HG03469 (cell line): ENCODE data around the gene KCNE1.
"Not testable (repeated sequence)": the region's sequence is repeated elsewhere in the genome, so short reads cannot be mapped to it uniquely, and the experiment has no call there.

Source experiments
- ATAC-seq: cut with Tn5 transposase; IDR thresholded peaks from one replicate; pipeline ENCODE4 v1.9.1; 2021; ENCODE audit warnings: mild to moderate bottlenecking, moderate library complexity, moderate number of reproducible peaks; ENCODE audit not compliant: unreplicated experiment

The KCNE1 gene

DNA sequence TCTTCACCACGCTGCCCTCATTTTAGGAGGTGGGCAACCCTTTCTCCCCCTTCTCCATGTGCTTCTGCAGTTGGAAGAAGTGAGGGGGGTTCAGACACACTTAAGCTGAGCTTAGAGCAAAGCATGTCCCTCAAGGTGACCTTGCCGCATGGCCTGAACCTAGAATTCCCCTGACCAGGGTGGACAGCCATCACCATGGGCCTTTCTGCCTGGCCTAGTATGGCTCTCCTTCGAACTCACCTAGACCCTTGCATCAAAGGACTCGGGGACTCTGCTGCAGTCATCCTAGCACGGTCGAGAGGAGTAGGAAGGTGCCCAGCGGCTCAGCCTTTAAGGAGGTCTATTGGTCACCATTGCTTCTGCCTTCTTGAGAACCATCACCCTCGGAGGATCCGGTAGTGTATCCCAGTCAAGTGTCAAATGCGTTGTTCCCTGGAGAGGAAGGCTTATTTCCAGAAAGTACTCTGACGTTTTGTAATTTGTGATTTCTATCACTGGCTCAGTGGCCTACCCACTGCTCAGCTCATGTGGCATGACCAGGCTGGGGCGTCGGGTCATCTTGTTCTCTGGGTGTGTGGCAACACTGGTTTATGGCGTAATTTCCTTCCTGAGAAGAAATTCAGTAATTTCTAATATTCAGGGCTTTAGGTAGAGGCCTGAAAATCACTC lies at the start of gene KCNE1:
Gene KCNE1, minus strand, starts transcription at position 424 of the 669 bp plus-strand sequence. CDS start 62,576 bp downstream, outside the sequence.
- ATAC-seq, result no peak

DNA sequence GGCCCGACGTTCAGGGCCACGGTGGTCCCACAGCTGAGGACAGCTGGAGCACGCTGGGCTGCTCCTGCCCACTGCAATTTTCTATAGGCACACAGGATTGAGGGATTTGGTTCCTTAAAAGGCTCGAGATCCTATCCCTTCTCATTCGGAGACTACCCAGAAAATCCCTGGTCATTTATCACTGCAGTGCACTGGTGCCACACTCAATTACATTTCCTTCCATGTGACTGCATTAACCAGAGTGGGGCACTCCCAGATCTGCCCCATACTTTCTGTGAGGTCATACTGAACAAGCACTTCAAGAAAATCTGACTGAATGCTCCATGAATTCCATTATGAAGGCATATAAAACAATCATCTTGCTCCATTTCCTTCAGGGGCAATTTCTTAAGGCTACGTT lies 49.8 kb upstream of the KCNE1 start:
- no peak for ATAC-seq

DNA sequence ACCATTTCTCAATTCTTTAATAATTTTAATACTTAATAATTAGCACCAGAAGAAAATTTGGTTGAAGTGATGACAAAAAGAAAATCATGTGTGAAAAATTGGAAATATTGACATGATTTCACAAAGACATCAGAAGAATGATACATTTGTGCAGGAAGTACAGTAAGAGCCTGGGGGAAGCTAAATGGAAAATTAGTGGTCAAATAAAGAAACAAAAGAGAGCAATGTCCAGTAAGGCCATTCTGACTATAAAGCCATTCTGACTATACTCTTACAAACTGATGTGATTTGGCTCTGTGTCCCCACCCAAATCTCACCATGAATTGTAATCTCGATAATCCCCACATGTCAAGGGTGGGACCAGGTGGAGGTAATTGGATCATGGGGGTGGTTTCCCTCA lies 48.6 kb upstream of the KCNE1 start:
- ATAC-seq, result no peak

DNA sequence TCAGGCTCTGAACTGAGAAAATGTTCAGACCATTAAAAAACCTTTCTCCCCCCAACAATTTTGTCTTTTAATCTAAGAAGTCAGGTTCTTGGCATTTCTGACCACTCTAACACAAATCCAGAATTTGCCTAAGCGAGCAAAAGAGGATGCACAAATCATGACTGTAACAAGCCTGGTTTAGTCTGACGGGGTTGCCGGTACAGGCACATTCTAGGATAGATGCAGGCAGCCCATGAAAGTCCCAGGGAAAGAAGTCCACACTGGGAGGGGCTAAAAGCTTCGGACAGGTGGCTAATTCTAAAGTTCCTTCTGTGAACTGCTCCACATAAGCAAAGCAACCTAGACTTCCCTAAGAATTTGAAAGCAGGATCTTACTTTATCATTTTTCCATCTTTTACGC lies 48.0 kb upstream of the KCNE1 start:
- no peak for ATAC-seq

DNA sequence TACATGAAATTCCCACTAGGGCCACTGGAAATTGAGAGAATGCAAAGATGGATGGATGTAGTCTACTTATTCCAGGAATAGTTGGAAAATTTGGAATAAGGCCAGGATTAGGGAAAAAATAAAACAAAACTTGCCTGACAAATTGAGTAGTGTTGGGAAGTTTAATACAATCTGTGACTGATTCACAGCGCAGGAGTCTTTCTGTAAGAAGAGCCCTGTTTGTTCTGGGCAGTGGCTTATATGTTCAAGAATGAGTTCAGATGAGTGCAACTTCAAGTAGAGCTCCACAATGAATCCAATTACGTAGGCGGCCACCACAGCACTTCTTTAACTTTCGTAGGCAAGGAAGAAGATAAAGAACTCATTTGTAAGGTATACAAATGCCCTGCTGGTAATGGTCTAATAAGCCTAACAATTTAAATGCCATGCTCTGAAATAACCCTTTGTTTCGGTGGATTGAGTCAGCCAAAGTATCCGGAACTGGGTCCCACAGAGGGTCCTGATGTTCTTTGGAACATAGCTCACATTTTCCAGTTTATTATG lies 47.1 kb upstream of the KCNE1 start:
- ATAC-seq, result no peak

DNA sequence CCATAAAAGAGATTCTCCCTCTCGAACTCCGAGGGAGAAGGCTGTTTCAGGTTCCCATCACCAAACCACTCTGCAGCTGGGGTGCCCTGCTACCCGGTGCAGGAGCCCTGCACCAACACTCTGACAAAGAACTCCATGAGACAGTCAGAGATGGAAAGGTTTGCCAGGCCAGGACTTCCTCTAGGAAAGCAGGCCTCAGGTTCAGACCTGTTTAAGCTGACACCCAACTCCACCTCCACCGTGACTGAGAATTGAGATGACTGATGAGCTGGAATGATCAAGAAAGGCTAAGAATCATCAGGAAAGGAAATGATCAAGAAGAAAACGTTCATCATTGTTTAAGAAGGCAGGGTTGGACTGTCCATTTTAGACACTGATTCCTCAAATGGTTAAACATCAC lies 46.2 kb upstream of the KCNE1 start:
- ATAC-seq, result no peak

DNA sequence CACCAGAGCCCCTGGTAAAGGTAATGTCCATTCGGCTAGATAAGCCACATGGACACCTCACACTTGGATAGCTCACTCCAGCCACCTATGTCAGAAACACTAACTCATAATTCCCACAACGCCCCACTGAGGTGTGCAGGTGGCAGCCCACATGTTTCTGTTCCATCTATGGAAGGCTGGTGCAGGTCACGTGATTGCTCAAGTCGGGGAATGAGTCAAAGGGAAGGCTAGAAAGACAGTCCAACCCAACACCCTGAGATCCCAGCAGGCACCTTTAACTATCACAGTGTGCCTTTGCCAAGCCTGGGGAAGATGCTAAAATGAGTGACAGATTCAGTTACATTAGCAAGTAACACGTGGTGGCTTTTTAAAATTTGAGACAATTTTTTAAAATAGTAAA lies 45.3 kb upstream of the KCNE1 start:
- no peak for ATAC-seq

DNA sequence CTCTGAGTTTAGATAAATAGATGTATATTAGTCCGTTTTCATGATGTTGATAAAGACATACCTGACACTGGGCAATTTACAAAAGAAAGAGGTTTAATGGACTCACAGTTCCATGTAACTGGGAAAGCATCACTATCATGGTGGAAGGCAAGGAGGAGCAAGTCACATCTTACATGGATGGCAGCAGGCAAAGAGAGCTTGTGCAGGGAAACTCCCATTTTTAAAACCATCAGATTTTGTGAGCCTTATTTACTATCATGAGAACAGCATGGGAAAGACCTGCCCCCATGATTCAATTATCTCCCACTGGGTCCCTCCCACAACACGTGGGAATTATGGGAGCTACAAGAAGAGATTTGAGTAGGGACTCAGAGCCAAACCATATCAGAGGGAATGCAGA lies 42.7 kb upstream of the KCNE1 start:
- not testable (repeated sequence) for ATAC-seq

DNA sequence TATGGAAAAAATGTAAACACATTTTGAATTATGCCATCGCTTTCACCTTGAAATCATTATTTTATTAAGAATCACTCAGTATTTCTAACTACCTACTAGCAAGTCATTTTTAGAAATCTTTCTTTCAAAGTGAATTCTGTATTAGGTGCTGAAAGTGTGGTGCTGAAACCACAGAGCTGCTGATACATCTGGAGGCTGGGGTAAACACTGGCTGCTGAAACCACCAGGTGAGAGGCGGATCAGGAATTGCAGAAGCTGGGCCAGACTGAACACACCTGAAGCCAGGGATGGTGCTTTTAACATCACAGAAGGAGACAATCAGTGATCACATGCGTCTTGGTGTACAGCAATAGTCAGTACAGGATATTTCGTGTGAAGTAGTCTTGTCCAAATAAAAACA lies 42.2 kb upstream of the KCNE1 start:
- no peak for ATAC-seq

DNA sequence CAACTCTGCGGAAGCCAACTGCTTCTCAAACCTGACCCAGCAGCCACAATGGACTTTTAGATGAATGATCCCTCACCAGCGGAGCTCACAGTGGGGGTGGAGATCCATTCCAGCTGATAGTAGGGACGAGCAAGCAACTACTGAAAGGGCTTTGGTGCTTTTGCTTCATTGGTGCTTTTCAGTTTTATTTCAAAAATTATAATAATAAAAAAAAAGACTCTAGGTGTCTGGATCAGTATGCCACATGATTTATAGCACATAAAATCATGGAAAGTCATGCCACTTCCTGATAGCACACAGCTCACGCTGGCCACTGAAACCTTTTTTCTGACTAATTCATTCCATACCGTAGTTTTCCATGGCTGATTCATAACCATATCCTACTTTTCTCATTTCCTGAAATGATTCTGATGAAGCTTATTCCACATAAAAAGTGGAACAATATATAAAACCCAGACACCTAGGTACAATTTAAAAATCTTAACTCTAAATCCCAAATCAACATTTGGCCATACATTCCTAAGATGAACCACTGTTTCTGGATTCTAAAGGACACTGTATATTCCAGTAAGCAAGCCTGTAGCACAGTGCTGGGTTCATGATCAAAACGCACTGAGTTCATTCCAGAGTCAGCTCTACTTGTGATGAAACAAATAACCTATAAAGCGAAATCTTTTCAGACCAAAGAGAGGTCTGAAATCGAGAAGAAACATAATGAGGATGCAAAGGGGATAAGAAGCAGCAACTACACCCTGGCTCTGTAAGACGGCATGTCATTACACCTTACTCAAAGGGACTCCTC lies 41.3 kb upstream of the KCNE1 start:
- no peak for ATAC-seq

DNA sequence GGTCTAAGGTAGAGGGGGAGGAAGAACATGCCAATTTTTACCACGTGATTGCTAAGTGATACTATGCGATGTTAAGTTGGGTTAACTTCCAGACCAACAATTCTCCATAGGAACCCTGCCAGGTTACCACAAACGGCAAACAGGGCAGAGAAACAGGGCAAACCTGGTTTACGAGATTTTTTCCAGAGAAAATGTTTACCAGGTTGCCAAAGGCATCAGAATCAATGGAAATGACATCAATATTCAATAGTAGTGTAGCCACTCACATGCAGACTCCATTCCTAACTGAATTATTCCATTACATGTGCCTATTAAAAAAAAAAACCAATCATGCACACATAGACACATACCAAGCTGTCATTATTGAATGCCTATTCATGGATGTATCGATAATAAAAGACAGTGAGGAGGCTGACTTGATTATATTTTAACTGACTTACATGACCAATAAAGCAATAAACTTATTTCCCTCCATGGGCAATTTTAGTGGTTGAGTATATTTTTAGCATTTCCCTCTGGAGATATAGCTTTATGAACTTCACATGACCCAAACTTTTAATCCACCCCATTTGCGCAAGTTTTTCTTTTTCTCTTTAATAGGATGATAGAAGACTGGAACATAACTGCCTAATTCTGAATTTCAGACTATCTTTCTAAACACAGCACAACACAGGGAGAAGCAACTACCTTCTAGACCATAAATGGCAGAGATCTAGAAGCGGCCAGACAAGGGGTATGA lies 40.5 kb upstream of the KCNE1 start:
- ATAC-seq, result no peak

DNA sequence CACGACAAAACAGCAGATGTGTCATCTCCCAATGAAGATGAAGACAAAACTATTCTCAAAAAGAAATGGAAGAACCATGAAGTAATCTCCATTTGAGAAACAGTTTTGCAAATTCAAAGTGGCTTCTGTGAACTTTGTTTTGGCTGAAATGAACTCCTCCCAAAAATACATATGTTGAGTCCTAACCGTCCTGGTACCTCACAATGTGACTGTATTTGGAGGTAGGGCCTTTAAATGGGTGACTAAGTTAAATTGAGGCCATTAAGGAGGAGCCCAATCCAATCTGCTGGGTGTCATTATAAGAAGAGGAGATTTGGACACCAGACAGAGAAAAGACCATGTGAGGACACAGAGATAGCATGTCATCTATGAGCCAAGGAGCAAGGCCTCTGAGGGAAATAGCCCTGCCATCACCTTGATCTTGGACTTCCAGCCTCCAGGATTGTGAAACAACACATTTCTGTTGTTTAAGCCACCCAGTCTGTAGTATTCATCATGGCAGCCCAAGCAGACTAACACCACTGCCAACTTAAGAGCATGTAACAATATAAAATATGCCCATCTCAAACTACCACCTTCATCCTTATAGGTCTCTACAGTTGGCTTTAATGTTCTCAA lies 38.3 kb upstream of the KCNE1 start:
- ATAC-seq, result no peak

DNA sequence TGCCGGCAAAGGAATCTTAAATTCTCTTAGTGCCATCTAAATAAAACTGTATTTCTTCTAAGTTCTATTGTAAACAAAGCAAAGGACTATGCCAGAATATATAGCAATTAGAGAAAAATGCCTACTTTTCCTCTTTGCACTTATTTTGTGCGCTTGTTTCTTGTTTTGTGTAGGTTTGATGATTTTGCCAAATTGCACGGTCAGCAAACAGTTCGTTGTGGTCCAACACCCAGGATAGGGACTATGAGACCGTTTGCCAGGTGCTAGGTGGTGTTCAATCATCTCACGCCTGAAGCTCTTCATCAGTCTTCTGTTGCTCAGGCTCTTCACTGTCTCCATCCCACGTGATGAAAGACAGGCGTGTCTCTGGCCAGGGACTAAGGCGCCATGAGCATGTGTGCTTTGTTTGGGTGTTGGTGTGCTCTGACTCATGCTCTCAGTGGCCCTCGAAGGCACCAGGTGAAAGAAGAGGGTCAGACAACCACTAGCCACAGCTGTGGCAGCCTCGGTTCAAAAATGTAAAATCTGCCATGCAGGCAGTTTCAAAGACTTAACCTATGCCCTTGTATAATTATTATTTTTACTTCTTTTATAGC lies 36.9 kb upstream of the KCNE1 start:
- no peak for ATAC-seq

DNA sequence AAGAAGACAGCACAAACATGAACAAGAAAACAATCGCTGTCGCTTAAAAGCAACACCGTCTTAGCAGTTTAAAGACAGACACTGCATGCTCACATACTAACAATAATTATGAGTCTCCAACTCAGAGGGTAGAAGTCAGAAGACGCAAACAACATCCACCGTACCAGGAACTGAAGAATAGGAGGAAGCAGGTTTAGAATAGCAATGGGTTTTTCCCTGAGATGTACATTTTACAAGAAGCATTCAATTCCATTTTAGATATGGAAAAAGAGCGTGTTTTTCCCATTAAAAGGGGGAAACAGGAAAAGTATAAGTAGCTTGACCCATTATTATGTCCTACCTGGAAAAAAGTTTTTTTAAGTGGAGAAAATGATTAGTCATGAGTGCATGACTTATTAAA lies 34.5 kb upstream of the KCNE1 start:
- no peak for ATAC-seq

DNA sequence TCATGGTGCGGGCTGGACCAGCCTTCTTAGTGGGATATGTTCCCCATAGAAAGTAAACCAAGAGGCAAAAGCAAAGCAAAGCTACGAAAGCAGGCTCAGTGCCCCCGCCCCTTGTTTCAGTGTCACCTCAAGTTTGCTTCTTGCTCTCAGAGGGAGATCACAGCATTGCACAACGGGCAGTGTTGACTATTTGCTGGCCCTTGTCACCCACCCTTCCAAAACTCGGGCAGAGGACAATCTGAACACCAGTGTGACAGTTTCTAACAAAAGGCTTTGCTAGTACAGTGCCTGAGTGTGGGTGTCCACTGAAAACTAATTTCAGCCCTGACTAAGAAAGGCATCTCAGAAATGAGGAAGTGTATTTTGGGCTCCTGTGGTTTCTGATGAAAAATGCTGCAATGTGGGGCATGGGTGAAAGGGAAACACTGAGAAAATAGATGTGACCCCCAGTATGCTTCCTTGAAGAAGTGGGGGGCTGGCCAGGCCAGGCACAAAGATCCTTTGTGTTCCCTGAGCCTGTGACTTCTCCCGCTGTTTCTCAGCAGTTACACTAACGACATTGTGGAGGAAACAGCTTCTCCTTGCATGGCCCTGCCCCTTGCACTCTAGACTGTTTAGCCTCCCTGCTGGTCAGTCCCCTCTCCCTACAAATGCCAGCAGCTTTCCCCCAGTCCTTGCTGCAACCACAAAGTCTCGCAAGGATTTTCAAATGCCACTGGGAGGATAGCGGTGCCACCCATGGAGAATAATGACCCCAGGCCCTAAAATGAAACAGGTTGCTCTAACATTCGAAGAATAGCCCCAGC lies 33.3 kb upstream of the KCNE1 start:
- ATAC-seq, result peak; percentile 58

DNA sequence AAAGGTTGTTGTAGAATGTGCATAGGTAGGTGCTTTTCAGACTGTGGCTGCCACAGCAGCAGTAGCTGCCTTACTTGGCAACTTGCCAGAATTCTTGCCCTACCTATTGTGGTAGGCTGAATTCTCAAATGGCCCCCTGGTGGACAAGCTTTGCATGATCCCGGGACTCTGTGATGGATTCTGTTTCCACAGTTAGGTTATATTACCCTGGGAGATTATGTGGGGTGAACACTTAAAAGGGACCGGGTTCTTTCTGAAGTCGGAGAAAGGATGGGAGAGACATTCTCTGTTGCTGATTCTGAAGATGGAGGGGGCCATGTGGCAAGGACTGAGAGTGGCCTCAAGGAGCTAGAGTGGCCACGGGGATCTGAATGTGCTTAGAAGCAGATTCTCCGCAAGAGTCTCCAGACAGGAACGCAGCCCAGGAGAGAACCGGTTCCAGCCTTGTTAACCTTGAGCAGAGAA lies 32.1 kb upstream of the KCNE1 start:
- no peak for ATAC-seq

DNA sequence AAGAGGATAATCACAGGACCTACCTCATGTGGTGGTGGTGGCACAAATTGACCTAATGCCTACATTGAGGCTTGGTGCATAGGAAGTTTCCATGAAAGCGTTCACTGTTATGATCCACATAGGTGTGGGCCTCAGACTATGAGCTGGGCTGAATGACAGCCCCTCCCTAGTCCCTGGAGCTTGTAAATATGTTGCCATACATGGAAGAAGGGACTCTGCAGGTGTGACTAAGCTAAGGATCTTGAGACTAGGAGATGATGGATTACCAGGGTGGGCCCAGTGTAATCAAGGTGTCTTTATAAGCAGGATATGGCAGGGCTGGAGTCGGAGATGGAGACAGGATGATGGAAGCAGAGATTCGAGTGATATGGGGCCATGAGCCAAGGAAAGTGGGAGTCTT lies 31.0 kb upstream of the KCNE1 start:
- no peak for ATAC-seq

DNA sequence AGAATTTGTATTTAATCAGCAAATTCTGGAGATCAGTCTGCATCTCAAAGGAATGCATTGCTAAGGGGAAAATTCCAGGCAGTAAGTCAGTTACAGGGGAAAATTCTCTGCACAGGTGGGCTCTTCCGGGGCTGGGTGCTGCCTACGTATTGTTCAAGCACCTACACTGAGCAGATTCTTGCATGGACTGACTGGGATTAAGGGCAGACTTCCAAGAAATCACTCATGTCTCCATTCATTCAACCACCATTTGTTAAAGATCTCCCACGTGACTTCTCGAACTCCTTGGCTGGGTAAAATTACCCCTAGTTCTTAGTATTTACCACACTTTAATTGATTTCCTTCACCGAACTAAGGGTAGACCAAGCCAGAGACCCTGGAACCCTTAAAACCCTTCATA lies 28.2 kb upstream of the KCNE1 start:
- no peak for ATAC-seq

DNA sequence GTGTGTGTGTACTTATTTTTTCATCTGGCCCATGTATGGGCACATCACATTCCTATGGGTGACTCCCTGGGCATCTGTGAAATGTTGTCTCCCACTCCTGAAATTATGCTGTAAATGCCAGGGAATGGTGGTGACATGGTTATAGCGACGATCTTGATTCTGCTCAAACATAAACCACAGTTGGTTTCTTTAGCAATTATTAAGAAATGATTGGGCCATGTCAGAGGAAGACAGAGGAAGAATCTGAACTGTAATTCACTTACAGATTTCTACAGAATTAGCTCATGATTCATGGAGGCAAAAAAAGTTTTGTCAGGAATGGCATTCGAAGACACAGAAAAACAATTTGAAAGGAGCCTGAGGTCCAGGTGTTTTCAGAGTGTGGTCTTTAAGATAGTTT lies 25.8 kb upstream of the KCNE1 start:
- ATAC-seq, result no peak

DNA sequence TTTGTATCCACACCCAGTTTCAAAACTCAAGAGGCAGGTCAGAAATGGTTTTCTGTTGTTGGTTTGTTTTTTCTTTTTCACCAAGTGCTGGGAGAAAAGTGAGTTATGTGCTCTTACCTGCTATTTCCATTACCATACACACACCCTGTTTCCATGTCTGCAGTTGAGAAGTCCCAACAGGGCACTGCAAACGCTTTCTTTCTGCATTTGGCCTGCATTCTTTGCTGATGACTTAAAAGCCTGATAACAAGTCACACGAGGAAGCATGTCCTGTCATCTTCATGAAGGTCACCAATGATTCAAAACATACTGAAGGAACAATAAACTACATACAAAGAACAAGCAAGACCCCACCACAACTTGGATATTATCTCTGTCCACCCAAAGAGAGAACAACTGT lies 24.8 kb upstream of the KCNE1 start:
- no peak for ATAC-seq
